ENCODE results near the gene ASB1.

Gene ASB1, protein sequence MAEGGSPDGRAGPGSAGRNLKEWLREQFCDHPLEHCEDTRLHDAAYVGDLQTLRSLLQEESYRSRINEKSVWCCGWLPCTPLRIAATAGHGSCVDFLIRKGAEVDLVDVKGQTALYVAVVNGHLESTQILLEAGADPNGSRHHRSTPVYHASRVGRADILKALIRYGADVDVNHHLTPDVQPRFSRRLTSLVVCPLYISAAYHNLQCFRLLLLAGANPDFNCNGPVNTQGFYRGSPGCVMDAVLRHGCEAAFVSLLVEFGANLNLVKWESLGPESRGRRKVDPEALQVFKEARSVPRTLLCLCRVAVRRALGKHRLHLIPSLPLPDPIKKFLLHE

DNA sequence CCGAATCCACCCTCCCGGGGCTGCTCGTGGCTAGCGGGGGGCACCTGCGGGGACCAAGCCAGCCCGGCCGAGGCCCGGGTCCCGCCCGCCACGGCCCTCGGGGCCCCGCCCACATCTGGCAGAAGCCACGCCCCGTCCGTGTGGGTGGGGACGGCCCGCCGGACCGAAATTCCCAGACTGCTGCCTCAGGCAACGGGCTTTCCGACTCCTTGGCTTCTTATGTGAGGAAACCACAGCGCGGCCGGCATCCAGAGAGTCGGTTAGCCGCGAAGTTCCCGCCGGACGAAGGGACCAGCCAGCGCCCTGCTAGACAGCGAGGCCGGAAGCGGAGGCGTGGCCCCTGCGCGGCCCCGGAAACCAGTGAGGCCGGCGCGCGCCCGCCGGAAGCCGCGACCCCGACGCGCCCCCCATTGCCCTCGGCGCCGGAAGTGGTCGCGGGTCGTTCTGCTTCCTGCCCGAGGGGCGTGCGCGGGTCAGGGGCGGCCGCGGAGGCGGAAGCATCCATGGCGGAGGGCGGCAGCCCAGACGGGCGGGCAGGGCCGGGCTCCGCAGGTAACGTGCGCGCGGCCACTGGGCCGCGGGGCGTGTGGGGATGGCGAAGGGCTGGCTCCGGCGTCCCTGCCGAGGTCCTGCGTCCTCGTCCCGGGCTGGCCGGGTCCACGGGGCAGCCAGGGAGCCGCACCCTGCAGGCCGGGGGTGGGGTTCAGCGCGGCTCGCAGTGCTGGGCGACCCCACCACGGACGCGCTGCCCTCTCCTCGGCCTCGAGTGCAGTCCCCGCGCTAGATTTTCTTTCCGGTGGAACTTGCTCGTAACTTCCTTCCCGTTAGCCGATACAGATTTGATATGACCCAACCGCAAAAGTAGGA lies at the start of gene ASB1:
TSS of gene ASB1 (plus strand) at position 360 of the 867 bp plus-strand sequence. CDS start at position 504, 144 bp downstream.
- Histone ChIP-seq H3K27me3 (ENCODE audit: low read depth, low read length) (no peaks in the 10 kb centered on the region), H3K4me1 (ENCODE audit: control insufficient read depth in 1 of 2, insufficient read depth in 2 of 2, low read length in 2 of 2) (peaks cover 6 to 29% of the 10 kb centered on the region in 2 donors), H3K27ac (ENCODE audit: low read length) (peak within 1 kb of the TSS; percentile 72), H3K9me3 (ENCODE audit: control insufficient read depth in 1 of 2, low read length in 2 of 2) (no peaks in the 10 kb centered on the region), H3K4me3 (ENCODE audit: low read depth in 1 of 2, low read length in 2 of 2) (peak within 1 kb of the TSS; percentile 90), H3K36me3 (ENCODE audit: control insufficient read depth in 1 of 2, insufficient read depth in 2 of 2, low read length in 2 of 2) (peaks cover 0 to 19% of the 10 kb centered on the region in 2 donors)

DNA sequence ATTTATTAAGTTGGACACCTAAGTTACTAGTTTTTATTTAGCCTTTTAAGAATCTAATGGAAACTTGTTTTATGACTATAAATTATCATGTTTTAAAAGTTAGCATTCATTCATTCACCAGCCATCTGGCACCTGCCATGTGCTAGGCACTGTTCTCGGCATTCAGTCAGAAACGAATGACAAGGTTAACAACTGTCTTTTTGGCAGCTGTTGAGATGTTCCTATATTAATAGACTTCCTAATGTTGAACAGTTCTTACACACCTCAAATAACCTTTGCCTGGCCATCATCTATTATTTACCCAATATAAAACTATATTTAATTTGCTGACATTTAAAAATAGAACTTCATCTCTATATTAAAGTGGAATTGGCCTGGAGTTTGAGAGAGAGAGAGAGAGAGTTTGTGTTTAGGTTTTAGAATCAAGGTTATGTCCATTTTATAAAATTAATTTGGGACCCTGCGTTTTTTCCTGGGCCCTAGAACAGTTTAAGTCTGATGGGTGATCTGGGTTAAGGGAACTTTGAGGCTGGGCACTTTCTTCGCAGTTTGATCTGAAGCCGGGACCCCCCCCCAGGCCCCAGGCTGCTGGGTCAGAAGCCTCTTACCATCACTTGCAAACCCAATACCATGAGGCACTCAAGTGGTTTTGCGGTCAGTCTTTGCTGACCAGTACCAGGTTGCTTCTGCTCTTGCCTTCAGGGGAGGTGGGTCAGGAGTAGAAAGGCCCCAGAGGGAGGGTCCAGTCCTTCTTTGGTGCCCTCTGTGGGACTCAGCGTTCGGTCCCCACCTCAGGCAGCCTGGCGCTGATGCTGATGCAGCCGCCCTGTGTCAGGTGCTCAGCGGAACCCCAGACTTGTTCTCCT lies 48.3 kb upstream of the ASB1 start:
- Histone ChIP-seq H3K4me3 (ENCODE audit: low read depth in 1 of 2, low read length in 2 of 2) (no peak overlapping the region), H3K4me1 (ENCODE audit: control insufficient read depth in 1 of 2, insufficient read depth in 2 of 2, low read length in 2 of 2) (no peaks in the 10 kb centered on the region), H3K9me3 (ENCODE audit: control insufficient read depth in 1 of 2, low read length in 2 of 2) (no peaks in the 10 kb centered on the region), H3K36me3 (ENCODE audit: control insufficient read depth in 1 of 2, insufficient read depth in 2 of 2, low read length in 2 of 2) (peaks cover 0 to 6% of the 10 kb centered on the region in 2 donors), H3K27me3 (ENCODE audit: low read depth, low read length) (no peaks in the 10 kb centered on the region), H3K27ac (ENCODE audit: low read length) (no peak overlapping the region)

DNA sequence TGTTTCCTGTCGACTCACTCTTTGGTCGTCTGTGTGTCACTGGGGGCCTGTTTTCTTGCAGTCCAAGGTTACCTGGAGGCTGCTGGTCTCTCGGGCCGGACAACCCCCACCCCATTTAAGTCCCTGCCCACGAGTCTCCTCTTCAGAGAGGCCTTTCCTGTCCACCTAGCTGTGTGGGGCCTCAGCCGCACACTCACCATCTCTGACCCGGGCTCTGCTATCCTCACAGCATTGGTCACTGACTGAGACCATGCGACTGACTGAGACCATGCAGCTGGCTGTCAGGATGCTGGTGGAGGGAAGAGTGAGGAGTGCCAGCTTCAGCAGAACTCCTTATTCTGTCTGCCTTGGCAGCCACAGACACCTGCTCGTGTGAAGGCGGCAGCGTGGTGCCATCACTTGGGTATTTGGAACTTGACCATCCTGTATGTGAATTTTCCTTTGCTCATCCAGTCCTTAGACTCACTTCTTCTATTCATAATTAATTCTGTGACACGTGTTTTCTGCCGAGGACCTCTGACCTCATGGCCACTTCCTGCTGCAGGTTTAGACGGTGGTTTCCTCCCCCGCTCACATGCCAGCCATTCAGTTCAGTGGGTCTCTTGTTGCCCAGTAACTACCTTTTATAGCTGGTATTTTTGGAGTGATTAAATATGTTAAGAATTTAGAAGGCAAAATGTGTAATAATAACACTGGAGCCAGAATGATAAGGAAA lies 47.5 kb upstream of the ASB1 start:
- H3K27ac ChIP-seq (ENCODE audit: low read length): no peak overlapping the region
- H3K36me3 ChIP-seq (ENCODE audit: control insufficient read depth in 1 of 2, insufficient read depth in 2 of 2, low read length in 2 of 2): peaks cover 0 to 6% of the 10 kb centered on the region in 2 donors
- no peaks in the 10 kb centered on the region for H3K4me1 ChIP-seq (ENCODE audit: control insufficient read depth in 1 of 2, insufficient read depth in 2 of 2, low read length in 2 of 2)
- H3K9me3 ChIP-seq (ENCODE audit: control insufficient read depth in 1 of 2, low read length in 2 of 2): no peaks in the 10 kb centered on the region
- no peak overlapping the region for H3K4me3 ChIP-seq (ENCODE audit: low read depth in 1 of 2, low read length in 2 of 2)
- no peaks in the 10 kb centered on the region for H3K27me3 ChIP-seq (ENCODE audit: low read depth, low read length)

DNA sequence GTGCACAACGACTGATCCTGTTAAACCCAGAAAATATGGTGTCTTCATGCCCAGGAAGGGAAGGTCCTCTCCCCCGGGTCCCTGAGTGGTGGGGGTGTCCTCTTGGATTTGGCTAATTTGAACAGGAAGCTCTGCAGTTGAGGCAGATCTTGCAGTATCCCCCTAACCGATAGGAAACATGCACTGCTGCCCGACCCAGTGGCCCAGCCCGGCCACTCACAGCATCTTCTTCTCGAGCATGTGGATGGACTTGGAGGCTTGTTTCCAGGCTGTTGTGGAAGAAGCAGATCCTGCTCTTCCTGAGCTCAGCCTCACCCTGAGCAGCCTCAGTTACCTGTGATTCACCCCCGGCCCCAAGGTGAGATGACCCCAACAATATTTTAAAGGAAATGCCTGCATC lies 46.4 kb upstream of the ASB1 start:
- Histone ChIP-seq H3K36me3 (ENCODE audit: control insufficient read depth in 1 of 2, insufficient read depth in 2 of 2, low read length in 2 of 2) (peaks cover 0 to 6% of the 10 kb centered on the region in 2 donors), H3K27me3 (ENCODE audit: low read depth, low read length) (no peaks in the 10 kb centered on the region), H3K27ac (ENCODE audit: low read length) (no peak overlapping the region), H3K4me1 (ENCODE audit: control insufficient read depth in 1 of 2, insufficient read depth in 2 of 2, low read length in 2 of 2) (no peaks in the 10 kb centered on the region), H3K4me3 (ENCODE audit: low read depth in 1 of 2, low read length in 2 of 2) (no peak overlapping the region), H3K9me3 (ENCODE audit: control insufficient read depth in 1 of 2, low read length in 2 of 2) (no peaks in the 10 kb centered on the region)

DNA sequence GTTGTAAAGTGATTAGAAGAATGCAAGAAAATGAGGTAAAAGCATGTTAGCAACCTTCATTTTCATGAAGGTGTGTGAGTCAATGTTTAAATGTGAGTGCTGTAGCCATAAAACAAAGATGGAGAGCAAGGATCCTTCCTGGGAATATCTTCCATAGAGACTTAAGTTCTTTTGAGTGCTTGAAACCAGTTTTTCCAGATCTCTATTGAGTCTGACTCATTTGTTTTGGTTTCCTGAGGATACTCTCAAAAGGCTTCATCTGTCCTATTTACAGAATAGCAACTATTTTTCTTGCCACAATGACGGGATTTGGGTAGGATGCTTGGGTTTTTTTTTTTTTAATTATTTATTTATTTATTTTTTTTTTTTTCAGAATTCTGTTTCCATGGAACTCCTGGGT lies 45.9 kb upstream of the ASB1 start:
- H3K9me3 ChIP-seq (ENCODE audit: control insufficient read depth in 1 of 2, low read length in 2 of 2): no peaks in the 10 kb centered on the region
- H3K4me1 ChIP-seq (ENCODE audit: control insufficient read depth in 1 of 2, insufficient read depth in 2 of 2, low read length in 2 of 2): no peaks in the 10 kb centered on the region
- H3K4me3 ChIP-seq (ENCODE audit: low read depth in 1 of 2, low read length in 2 of 2): no peak overlapping the region
- H3K27ac ChIP-seq (ENCODE audit: low read length): no peak overlapping the region
- no peaks in the 10 kb centered on the region for H3K27me3 ChIP-seq (ENCODE audit: low read depth, low read length)
- peaks cover 0 to 6% of the 10 kb centered on the region in 2 donors for H3K36me3 ChIP-seq (ENCODE audit: control insufficient read depth in 1 of 2, insufficient read depth in 2 of 2, low read length in 2 of 2)

DNA sequence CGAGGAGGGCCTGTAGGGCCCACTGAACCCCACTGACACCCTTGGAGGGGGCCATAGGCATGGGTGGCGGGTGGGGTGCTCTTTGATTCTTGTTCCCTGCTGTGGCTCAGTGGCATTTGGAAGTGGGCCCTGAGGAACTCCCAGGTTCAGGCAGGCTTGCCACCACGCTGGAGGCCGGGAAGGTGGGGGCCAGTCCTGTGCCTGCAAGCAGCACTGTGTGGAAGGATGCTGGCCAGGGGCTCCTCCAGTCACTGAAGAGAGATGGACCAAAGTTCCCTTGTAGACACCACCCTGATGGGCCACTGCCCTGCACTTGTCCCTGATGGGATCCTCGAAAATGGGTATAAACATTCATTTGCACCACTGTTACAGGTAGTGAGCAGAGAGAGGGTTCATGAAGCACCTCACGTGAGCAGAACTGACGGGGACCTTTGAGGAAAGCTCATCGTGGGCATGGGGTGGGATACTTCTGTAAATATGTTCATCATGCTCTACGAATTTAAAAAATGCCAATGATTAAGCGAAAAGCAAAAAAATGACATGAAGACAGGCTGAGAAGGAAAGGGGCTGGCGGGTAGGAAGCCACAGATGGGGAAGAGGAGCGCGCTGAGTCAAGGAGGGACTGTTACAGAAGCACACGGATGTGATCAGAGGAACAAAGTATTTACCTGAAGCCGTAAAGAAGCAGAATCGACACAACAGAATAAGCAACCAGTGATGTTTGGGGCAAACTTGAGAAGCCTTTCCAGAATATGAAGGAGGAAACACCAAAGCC lies 45.2 kb upstream of the ASB1 start:
- peaks cover 0 to 6% of the 10 kb centered on the region in 2 donors for H3K36me3 ChIP-seq (ENCODE audit: control insufficient read depth in 1 of 2, insufficient read depth in 2 of 2, low read length in 2 of 2)
- H3K27me3 ChIP-seq (ENCODE audit: low read depth, low read length): no peaks in the 10 kb centered on the region
- no peak overlapping the region for H3K27ac ChIP-seq (ENCODE audit: low read length)
- H3K4me3 ChIP-seq (ENCODE audit: low read depth in 1 of 2, low read length in 2 of 2): no peak overlapping the region
- H3K9me3 ChIP-seq (ENCODE audit: control insufficient read depth in 1 of 2, low read length in 2 of 2): no peaks in the 10 kb centered on the region
- H3K4me1 ChIP-seq (ENCODE audit: control insufficient read depth in 1 of 2, insufficient read depth in 2 of 2, low read length in 2 of 2): no peaks in the 10 kb centered on the region

DNA sequence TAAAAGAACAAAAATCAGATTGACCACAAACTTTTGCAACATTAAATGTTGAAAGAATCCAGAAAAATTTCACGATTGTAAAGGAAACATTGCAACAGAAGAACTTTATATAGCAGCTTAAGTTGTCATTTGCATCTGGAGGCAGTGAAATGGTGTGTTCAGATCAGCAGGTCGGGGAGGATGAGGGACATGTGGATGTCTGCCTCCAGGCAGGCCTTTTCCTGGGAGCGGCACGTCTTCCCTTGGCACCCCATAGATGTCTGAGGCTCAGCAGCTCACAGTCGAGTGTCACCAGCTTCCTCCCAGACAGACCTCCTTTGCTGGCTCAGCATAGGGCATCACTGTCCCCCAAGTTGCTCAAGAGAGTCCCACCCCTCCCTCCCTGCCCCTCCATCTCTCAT lies 44.3 kb upstream of the ASB1 start:
- no peak overlapping the region for H3K27ac ChIP-seq (ENCODE audit: low read length)
- peaks cover 0 to 6% of the 10 kb centered on the region in 2 donors for H3K36me3 ChIP-seq (ENCODE audit: control insufficient read depth in 1 of 2, insufficient read depth in 2 of 2, low read length in 2 of 2)
- H3K4me3 ChIP-seq (ENCODE audit: low read depth in 1 of 2, low read length in 2 of 2): no peak overlapping the region
- H3K4me1 ChIP-seq (ENCODE audit: control insufficient read depth in 1 of 2, insufficient read depth in 2 of 2, low read length in 2 of 2): no peaks in the 10 kb centered on the region
- no peaks in the 10 kb centered on the region for H3K9me3 ChIP-seq (ENCODE audit: control insufficient read depth in 1 of 2, low read length in 2 of 2)
- H3K27me3 ChIP-seq (ENCODE audit: low read depth, low read length): no peaks in the 10 kb centered on the region

DNA sequence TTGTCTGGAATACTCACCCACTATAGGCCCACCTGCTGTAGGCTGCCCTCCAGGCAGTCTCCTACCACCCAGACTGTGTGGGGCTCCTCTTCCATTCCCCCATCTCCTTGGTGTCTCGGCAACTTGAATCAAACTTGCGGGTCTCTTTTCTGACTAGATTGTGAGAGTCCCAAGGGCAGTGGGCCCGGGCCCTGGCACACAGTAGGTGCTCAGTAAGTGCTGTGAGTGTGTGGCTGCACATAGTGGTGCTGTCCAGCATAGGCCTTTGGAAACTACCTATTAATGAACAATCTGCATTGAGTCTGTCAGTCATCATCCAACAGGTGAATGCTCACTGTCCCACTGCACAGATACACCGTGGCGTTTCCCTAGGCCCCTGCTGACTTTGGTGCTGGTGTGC lies 43.6 kb upstream of the ASB1 start:
- Histone ChIP-seq H3K27me3 (ENCODE audit: low read depth, low read length) (no peaks in the 10 kb centered on the region), H3K4me1 (ENCODE audit: control insufficient read depth in 1 of 2, insufficient read depth in 2 of 2, low read length in 2 of 2) (no peaks in the 10 kb centered on the region), H3K4me3 (ENCODE audit: low read depth in 1 of 2, low read length in 2 of 2) (no peak overlapping the region), H3K27ac (ENCODE audit: low read length) (no peak overlapping the region), H3K36me3 (ENCODE audit: control insufficient read depth in 1 of 2, insufficient read depth in 2 of 2, low read length in 2 of 2) (peaks cover 0 to 6% of the 10 kb centered on the region in 2 donors), H3K9me3 (ENCODE audit: control insufficient read depth in 1 of 2, low read length in 2 of 2) (no peaks in the 10 kb centered on the region)

DNA sequence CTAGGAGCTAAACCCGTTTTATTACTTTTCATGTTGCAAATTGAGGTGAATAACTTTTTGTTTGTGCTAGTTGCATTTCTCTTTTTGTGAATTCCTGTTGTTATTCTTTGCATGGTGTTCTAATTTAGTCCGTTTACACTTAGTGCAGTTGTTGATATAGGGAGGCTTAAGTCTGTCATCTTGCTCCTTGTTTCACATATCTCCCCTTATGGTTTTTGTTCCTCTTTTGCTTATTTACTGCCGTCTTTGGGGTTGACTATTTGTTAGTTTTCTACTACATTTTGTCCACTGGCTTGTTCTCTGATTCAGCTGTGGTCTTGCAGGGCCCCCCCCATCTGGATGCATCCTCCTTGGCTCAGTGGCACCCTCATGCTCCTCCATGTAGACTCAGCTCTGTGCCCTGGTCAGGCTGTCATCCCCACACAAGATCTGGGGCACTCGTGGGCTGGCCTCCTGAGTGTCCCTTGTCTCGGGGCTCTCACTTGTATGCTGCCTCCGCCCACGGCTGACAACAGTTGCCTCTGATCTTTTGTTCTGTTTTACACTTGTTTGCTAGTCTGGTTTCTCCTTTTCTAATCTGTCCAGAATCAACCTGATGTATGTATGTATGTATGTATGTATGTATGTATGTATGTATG lies 42.9 kb upstream of the ASB1 start:
- Histone ChIP-seq H3K27ac (ENCODE audit: low read length) (no peak overlapping the region), H3K36me3 (ENCODE audit: control insufficient read depth in 1 of 2, insufficient read depth in 2 of 2, low read length in 2 of 2) (peaks cover 0 to 6% of the 10 kb centered on the region in 2 donors), H3K27me3 (ENCODE audit: low read depth, low read length) (no peaks in the 10 kb centered on the region), H3K4me1 (ENCODE audit: control insufficient read depth in 1 of 2, insufficient read depth in 2 of 2, low read length in 2 of 2) (no peaks in the 10 kb centered on the region), H3K9me3 (ENCODE audit: control insufficient read depth in 1 of 2, low read length in 2 of 2) (no peaks in the 10 kb centered on the region), H3K4me3 (ENCODE audit: low read depth in 1 of 2, low read length in 2 of 2) (no peak overlapping the region)

DNA sequence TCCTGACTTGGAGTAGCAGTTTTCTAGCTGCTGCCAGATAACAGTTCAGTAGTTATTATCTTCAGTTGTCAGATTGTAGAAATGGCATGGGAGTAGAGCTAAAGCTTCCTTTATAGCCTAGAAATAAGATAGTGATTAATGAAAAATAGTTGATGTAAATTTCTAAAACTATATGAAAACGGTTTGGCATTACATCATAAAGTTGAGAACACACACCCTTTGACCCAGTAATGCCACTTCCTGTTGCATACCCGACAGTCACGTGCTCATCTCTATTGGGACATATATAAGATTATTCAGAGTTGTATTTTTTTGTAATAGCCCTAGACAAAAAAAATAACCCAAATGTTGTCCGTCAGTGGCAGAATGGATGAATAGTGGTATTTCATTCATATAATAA lies 39.4 kb upstream of the ASB1 start:
- H3K4me3 ChIP-seq (ENCODE audit: low read depth in 1 of 2, low read length in 2 of 2): no peak overlapping the region
- H3K4me1 ChIP-seq (ENCODE audit: control insufficient read depth in 1 of 2, insufficient read depth in 2 of 2, low read length in 2 of 2): peaks cover 0 to 3% of the 10 kb centered on the region in 2 donors
- no peak overlapping the region for H3K27ac ChIP-seq (ENCODE audit: low read length)
- H3K27me3 ChIP-seq (ENCODE audit: low read depth, low read length): no peaks in the 10 kb centered on the region
- H3K36me3 ChIP-seq (ENCODE audit: control insufficient read depth in 1 of 2, insufficient read depth in 2 of 2, low read length in 2 of 2): no peaks in the 10 kb centered on the region
- no peaks in the 10 kb centered on the region for H3K9me3 ChIP-seq (ENCODE audit: control insufficient read depth in 1 of 2, low read length in 2 of 2)
